ENCODE data around the gene CERS2. TPM values are rescaled to one million over a fixed set of nuclear protein-coding genes. Genes with fewer than 3 reads are reported as not detected.

CERS2 gene
- total RNA-seq, 1 donor from 2014 or later, result 189 TPM

DNA sequence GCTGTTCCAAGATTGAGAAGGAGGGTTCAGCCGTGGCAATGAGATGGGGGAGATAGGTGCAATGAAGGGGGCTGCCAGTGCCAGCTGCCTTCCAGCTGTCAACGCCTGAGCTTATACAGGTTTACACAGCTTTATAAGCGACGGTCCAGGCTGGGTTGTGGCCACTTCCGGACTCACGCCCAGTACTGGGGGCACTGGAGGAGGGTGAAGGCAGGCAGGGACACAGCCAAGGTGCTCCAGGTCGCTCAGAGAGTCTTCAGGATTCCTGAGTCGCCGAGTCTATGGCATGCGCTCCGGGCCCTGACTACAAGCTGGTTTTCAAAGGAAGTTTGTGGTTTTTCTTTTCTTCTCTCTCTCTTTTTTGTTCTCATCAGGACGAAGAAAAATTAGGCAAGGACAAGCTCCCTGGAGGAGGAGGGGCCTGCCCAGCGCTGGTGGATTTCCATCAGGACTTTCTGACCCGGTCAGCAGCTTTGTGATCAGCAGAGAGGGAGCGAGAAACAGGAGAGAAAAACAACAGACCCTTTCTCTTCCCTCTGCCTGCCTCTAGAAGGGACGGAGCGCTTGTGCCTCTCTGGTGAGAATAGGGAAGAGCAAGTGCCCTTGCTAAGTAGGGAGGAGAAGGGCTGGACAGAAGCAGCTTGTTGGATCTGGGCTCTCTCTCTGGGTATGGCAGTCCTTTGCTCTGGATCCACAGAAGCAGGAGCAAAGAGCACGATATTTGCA, 31.9 kb upstream of the CERS2 start, which contains the start of gene MINDY1:
TSS of gene MINDY1 (minus strand) at position 576 of the 726 bp plus-strand sequence. CDS start 4,285 bp downstream, outside the sequence.
- Histone ChIP-seq H3K9ac (ENCODE audit: low read length) (peak within 1 kb of the TSS; percentile 95), H3K4me1 (ENCODE audit: insufficient read depth, low read length) (peaks cover 47% of the 10 kb centered on the region), H2AFZ (ENCODE audit: low read depth, low read length) (peak within 1 kb of the TSS; percentile 82), H3K9me3 (ENCODE audit: insufficient read depth, low read depth, low read length) (no peaks in the 10 kb centered on the region), H3K27ac (ENCODE audit: low read depth, low read length) (peak within 1 kb of the TSS; percentile 85), H3K36me3 (ENCODE audit: insufficient read depth, low read length) (no peaks in the 10 kb centered on the region), H3K4me3 (ENCODE audit: insufficient read depth, low read depth, low read length) (peak within 1 kb of the TSS; percentile 64), H3K27me3 (ENCODE audit: insufficient read depth, low read length) (no peaks in the 10 kb centered on the region), H3K79me2 (ENCODE audit: insufficient read depth, low read length) (peaks cover 6% of the 10 kb centered on the region), H3K4me2 (ENCODE audit: low read length) (peak within 1 kb of the TSS; percentile 99), H4K20me1 (ENCODE audit: insufficient read depth, low read length) (no peaks in the 10 kb centered on the region)
- peaks cover 5% of the 10 kb centered on the region for H3K36me3 Mint-ChIP-seq (ENCODE audit: low read depth, unreplicated experiment)
- H3K27me3 Mint-ChIP-seq (ENCODE audit: low read depth, unreplicated experiment), result no peaks in the 10 kb centered on the region
- H3K4me1 Mint-ChIP-seq (ENCODE audit: low read depth, unreplicated experiment), result peaks cover 39% of the 10 kb centered on the region
- FAIRE-seq, result no peak
- peak; percentile 81 for DNase-seq (ENCODE audit: low read depth)
- H3K9me3 Mint-ChIP-seq (ENCODE audit: unreplicated experiment), result no peaks in the 10 kb centered on the region
- peak within 1 kb of the TSS; percentile 99 for H3K27ac Mint-ChIP-seq (ENCODE audit: unreplicated experiment)
- TF ChIP-seq EZH2 (IDR thresholded peaks at IDR 0.05; ENCODE audit: insufficient read depth, low read length), result no peak
- TF ChIP-seq, protein P1, sequence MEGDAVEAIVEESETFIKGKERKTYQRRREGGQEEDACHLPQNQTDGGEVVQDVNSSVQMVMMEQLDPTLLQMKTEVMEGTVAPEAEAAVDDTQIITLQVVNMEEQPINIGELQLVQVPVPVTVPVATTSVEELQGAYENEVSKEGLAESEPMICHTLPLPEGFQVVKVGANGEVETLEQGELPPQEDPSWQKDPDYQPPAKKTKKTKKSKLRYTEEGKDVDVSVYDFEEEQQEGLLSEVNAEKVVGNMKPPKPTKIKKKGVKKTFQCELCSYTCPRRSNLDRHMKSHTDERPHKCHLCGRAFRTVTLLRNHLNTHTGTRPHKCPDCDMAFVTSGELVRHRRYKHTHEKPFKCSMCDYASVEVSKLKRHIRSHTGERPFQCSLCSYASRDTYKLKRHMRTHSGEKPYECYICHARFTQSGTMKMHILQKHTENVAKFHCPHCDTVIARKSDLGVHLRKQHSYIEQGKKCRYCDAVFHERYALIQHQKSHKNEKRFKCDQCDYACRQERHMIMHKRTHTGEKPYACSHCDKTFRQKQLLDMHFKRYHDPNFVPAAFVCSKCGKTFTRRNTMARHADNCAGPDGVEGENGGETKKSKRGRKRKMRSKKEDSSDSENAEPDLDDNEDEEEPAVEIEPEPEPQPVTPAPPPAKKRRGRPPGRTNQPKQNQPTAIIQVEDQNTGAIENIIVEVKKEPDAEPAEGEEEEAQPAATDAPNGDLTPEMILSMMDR (IDR thresholded peaks at IDR 0.05; ENCODE audit: insufficient read depth, low read depth, low read length), result peak; percentile 47
- peak within 1 kb of the TSS; percentile 95 for H3K4me3 Mint-ChIP-seq (ENCODE audit: unreplicated experiment)

DNA sequence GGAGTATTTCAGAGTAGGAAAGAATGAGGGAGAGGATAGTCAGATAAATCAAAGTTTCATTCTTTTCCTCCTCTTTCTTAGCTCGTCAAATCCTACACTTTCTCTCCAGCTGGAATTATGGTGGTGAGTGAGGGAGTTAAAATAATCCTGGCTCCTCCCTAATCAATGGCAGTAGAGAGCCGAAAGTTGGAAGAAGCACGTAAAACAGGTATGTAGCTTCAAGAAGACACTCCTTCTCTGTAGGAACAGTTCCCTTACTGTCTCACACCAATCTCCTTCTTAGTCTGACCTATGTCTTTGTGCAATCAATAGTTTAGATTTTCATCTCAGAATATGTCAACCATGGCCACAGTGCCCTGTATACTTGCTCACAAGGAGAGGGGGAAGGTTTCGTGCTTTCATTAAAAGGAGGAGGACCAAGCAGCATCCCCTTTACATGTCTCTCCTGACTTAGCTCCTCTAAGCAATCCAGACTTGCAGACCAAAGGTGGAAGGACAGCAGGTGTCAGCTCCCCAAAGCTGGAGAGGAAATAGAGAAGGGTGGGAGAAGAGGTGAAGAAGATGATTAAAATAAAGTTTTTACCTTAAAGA, 31.2 kb upstream of the CERS2 start:
- Mint-ChIP-seq H3K27ac (ENCODE audit: unreplicated experiment) (peak overlapping the region; percentile 99), H3K36me3 (ENCODE audit: low read depth, unreplicated experiment) (peaks cover 5% of the 10 kb centered on the region), H3K27me3 (ENCODE audit: low read depth, unreplicated experiment) (no peaks in the 10 kb centered on the region), H3K4me1 (ENCODE audit: low read depth, unreplicated experiment) (peaks cover 37% of the 10 kb centered on the region), H3K9me3 (ENCODE audit: unreplicated experiment) (no peaks in the 10 kb centered on the region), H3K4me3 (ENCODE audit: unreplicated experiment) (peak overlapping the region; percentile 89)
- H3K27ac ChIP-seq (ENCODE audit: low read depth, low read length), result peak overlapping the region; percentile 63
- no peak for DNase-seq (ENCODE audit: low read depth)
- no peaks in the 10 kb centered on the region for H3K9me3 ChIP-seq (ENCODE audit: insufficient read depth, low read depth, low read length)
- TF ChIP-seq, protein P1 (IDR thresholded peaks at IDR 0.05; ENCODE audit: insufficient read depth, low read depth, low read length), result no peak
- no peak for TF ChIP-seq EZH2 (IDR thresholded peaks at IDR 0.05; ENCODE audit: insufficient read depth, low read length)
- H3K79me2 ChIP-seq (ENCODE audit: insufficient read depth, low read length), result peaks cover 6% of the 10 kb centered on the region
- peak overlapping the region; percentile 82 for H2AFZ ChIP-seq (ENCODE audit: low read depth, low read length)
- H4K20me1 ChIP-seq (ENCODE audit: insufficient read depth, low read length), result no peaks in the 10 kb centered on the region
- peaks cover 47% of the 10 kb centered on the region for H3K4me1 ChIP-seq (ENCODE audit: insufficient read depth, low read length)
- H3K36me3 ChIP-seq (ENCODE audit: insufficient read depth, low read length), result no peaks in the 10 kb centered on the region
- peak overlapping the region; percentile 83 for H3K9ac ChIP-seq (ENCODE audit: low read length)
- peak overlapping the region; percentile 64 for H3K4me3 ChIP-seq (ENCODE audit: insufficient read depth, low read depth, low read length)
- H3K4me2 ChIP-seq (ENCODE audit: low read length), result peak overlapping the region; percentile 91
- FAIRE-seq, result no peak
- H3K27me3 ChIP-seq (ENCODE audit: insufficient read depth, low read length), result no peaks in the 10 kb centered on the region

All from astrocyte (in vitro differentiated cells and primary cell).